Spleen (tissue), 7 donors: ENCODE results near the gene FOXI3.

ENCODE experiments used
- POLR2A ChIP-seq, 3 donors: fragments of 450-650 bp; IDR thresholded peaks; one replicate each; pipeline ENCODE4 v1.5.1; 2017; ENCODE audit warnings: antibody characterized with exemption in 3 of 3, mild to moderate bottlenecking in 1 of 3
- POLR2AphosphoS5 ChIP-seq, 3 donors: sonication (generic); formaldehyde crosslinking; IDR thresholded peaks; one replicate each; pipeline ENCODE4 v1.5.1; 2017; ENCODE audit warnings: antibody characterized with exemption in 3 of 3
- TF ChIP-seq, protein P1 (sequence below), 11 experiments: fragments of 200-600 bp in 7 of 11; fragments of 450-650 bp in 4 of 11; sonication (generic) in 4 of 11; IDR thresholded peaks in 8 of 11; conservative IDR thresholded peaks in 3 of 11; 1 replicate in 7 of 11; 2 replicates in 4 of 11; pipeline versions ENCODE4 v1.4.0 to v1.8.0; 2016 to 2021; ENCODE audit warnings: antibody characterized with exemption in 11 of 11, inconsistent platforms in 4 of 11, mild to moderate bottlenecking in 1 of 11
- donor health status: DM: no; HTN: no; CAD: no; lungs with moderate emphysema.
- donor health status: DM: no; HTN: no; CAD: no.
- donor health status: DM: no; HTN: no; CAD: no.

- TF ChIP-seq, protein P1, sequence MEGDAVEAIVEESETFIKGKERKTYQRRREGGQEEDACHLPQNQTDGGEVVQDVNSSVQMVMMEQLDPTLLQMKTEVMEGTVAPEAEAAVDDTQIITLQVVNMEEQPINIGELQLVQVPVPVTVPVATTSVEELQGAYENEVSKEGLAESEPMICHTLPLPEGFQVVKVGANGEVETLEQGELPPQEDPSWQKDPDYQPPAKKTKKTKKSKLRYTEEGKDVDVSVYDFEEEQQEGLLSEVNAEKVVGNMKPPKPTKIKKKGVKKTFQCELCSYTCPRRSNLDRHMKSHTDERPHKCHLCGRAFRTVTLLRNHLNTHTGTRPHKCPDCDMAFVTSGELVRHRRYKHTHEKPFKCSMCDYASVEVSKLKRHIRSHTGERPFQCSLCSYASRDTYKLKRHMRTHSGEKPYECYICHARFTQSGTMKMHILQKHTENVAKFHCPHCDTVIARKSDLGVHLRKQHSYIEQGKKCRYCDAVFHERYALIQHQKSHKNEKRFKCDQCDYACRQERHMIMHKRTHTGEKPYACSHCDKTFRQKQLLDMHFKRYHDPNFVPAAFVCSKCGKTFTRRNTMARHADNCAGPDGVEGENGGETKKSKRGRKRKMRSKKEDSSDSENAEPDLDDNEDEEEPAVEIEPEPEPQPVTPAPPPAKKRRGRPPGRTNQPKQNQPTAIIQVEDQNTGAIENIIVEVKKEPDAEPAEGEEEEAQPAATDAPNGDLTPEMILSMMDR (IDR thresholded peaks at IDR 0.05 in 8 of 11, conservative IDR thresholded peaks at IDR 0.05 in 3 of 11) = no peak
- TF ChIP-seq POLR2A (IDR thresholded peaks at IDR 0.05) = no peak
- no peak for TF ChIP-seq POLR2AphosphoS5 (IDR thresholded peaks at IDR 0.05)
Observed at GRCh38 chr2:88489181-88489580, 36.7 kb upstream of the FOXI3 start.
